Activated B cell treated with CpG ODN at 0.5 μM for 24 hours (primary cell): ENCODE results near the gene RASA3. TPM values are rescaled to one million over a fixed set of nuclear protein-coding genes. Genes with fewer than 3 reads are reported as not detected.
"Not testable (repeated sequence)": the region's sequence is repeated elsewhere in the genome, so short reads cannot be mapped to it uniquely, and the experiment has no call there.

Source experiments
- ATAC-seq: fragments of 200-7000 bp; cut with Tn5 transposase; one replicate; pipeline ENCODE4 v1.10.0; 2021; ENCODE audit warnings: low read depth, mild to moderate bottlenecking, moderate library complexity
- CTCF ChIA-PET: fragments of 350-600 bp; sonication (Branson Sonifier 250); formaldehyde crosslinking; loops from one replicate; lab custom pipeline; 2021; ENCODE audit warnings: antibody characterized with exemption; lab: Charles Lee
- POLR2A ChIA-PET: fragments of 350-600 bp; sonication (Branson Sonifier 250); formaldehyde crosslinking; loops from one replicate; lab custom pipeline; 2021; ENCODE audit warnings: antibody characterized with exemption; lab: Charles Lee
- DNase-seq: peaks from one replicate; pipeline ENCODE4 v3.0.0; 2022
- H3K27ac Mint-ChIP-seq: one replicate; pipeline ENCODE4 v1.8.0; 2020; ENCODE audit warnings: mixed read lengths
- H3K27me3 Mint-ChIP-seq: one replicate; pipeline ENCODE4 v1.8.0; 2021; ENCODE audit warnings: mixed read lengths
- H3K36me3 Mint-ChIP-seq: one replicate; pipeline ENCODE4 v1.8.0; 2021; ENCODE audit warnings: low read depth, mixed read lengths
- H3K4me1 Mint-ChIP-seq: one replicate; pipeline ENCODE4 v1.8.0; 2021; ENCODE audit warnings: mixed read lengths
- H3K4me3 Mint-ChIP-seq: one replicate; pipeline ENCODE4 v1.8.0; 2020; ENCODE audit warnings: mild to moderate bottlenecking, mixed read lengths
- H3K9me3 Mint-ChIP-seq: one replicate; pipeline ENCODE4 v1.8.0; 2020; ENCODE audit warnings: mixed read lengths
- intact Hi-C: fragments of 100-400 bp; cut with micrococcal nuclease; formaldehyde crosslinking; loops from one replicate; pipeline ENCODE4 v1.15.1; 2024
- total RNA-seq: library from RNA; stranded (reverse); gene quantifications from 2 replicates; pipeline ENCODE4 v1.2.3, GENCODE V29; 2022
- TF ChIP-seq, protein P1 (sequence below): fragments of 200-600 bp; IDR thresholded peaks from one replicate; pipeline ENCODE4 v1.8.0; 2022; ENCODE audit warnings: antibody characterized with exemption, mild to moderate bottlenecking

The RASA3 gene
- total RNA-seq, 1 donor from 2014 or later, result 20.4 TPM

DNA sequence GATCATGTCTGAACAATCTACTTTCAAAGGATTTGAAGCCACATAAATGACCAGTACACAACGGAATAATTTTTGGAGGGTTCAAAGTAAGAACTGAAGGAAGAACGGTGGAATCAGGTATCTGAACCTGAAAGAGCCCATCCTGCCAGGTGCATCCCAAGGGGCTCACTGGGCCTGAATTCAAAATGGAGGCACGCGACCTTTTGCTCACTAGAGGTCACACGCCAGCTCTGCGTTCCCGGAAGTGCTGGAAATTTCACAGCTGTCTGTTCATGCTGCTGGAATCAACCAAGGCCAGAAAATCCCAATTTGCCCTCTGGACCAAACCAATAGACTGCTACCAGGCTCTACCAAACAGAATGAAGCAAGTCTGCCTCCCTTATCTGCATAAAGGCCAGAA lies 4.2 kb upstream of the RASA3 start:
- no peak for DNase-seq
- H3K27me3 Mint-ChIP-seq, result no peaks in the 10 kb centered on the region
- H3K36me3 Mint-ChIP-seq, result peaks cover 2% of the 10 kb centered on the region
- intact Hi-C loops, result no loop called here
- H3K27ac Mint-ChIP-seq, result no peak overlapping the region
- H3K4me1 Mint-ChIP-seq, result peaks cover 16% of the 10 kb centered on the region
- no peak overlapping the region for H3K4me3 Mint-ChIP-seq
- TF ChIP-seq, protein P1, sequence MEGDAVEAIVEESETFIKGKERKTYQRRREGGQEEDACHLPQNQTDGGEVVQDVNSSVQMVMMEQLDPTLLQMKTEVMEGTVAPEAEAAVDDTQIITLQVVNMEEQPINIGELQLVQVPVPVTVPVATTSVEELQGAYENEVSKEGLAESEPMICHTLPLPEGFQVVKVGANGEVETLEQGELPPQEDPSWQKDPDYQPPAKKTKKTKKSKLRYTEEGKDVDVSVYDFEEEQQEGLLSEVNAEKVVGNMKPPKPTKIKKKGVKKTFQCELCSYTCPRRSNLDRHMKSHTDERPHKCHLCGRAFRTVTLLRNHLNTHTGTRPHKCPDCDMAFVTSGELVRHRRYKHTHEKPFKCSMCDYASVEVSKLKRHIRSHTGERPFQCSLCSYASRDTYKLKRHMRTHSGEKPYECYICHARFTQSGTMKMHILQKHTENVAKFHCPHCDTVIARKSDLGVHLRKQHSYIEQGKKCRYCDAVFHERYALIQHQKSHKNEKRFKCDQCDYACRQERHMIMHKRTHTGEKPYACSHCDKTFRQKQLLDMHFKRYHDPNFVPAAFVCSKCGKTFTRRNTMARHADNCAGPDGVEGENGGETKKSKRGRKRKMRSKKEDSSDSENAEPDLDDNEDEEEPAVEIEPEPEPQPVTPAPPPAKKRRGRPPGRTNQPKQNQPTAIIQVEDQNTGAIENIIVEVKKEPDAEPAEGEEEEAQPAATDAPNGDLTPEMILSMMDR, result no peak
- no peak for ATAC-seq
- H3K9me3 Mint-ChIP-seq, result no peaks in the 10 kb centered on the region
- CTCF ChIA-PET, result no interaction called here
- POLR2A ChIA-PET, result no interaction called here

DNA sequence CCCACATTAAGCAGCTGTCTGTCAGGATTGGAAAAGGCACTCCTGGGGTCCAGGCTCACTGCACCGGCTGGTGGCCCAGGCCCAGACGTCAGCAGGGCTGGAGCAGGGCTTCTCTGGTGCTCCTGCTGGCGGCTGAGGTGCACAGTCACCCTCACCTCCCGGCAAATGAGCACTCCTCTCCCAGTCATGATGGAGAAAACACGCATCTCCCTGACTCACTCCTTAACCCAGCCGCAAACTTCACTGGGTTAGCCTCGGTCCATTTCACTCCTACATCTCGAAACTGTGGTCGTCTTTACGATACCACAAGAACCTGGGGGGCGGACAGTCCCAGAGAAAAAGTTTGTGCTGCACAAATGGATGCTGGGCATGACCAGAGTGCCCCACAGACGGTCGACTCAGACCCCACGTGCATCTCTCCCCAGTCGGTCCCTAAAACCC lies 3.3 kb upstream of the RASA3 start:
- DNase-seq, result no peak
- no peak overlapping the region for H3K27ac Mint-ChIP-seq
- H3K36me3 Mint-ChIP-seq, result peaks cover 7% of the 10 kb centered on the region
- no peaks in the 10 kb centered on the region for H3K27me3 Mint-ChIP-seq
- ATAC-seq, result no peak
- POLR2A ChIA-PET, result interaction anchor here (0.9 kb wide), 1 partner anchor 11 kb away, joined by 3 read pairs; no protein-coding TSS in a partner anchor
- intact Hi-C loops, result no loop called here
- H3K4me1 Mint-ChIP-seq, result peaks cover 24% of the 10 kb centered on the region
- TF ChIP-seq, protein P1, result no peak
- CTCF ChIA-PET, result no interaction called here
- H3K9me3 Mint-ChIP-seq, result no peaks in the 10 kb centered on the region
- no peak overlapping the region for H3K4me3 Mint-ChIP-seq

DNA sequence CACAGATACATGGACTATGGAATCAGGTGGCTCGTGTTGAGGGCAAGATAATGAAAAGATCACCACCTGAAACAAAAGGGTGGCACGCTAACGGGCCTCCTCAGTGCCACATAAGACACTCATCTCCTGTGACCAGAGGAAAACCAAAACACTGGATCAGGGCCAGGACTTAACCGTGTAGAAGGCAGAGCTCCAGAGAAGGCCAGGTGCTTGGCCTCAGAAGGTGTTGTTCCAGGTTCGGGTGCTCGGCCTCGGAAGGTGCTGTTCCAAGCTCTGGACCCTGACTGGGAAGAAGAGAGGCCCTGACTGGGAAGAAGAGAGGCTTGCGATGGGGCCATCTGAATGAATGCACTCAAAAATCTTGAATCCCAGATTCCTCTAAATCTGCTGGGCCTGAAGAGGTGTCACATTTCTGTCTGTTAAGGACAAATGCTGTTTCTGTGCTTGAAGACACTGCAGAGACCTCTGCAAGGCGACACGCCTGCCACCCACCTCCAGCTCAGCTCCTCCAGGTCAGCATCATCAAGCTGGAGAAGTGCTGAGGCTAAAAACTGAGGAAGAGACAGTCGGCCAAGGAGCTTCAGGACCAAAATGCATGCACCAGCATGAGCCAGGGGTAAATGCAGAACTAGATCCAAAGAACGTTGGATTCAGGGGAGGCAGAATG lies 2.7 kb upstream of the RASA3 start:
- ChIA-PET CTCF (no interaction called here), POLR2A (interaction anchor here (0.9 kb wide), 1 partner anchor 11 kb away, joined by 3 read pairs; no protein-coding TSS in a partner anchor)
- Mint-ChIP-seq H3K27me3 (no peaks in the 10 kb centered on the region), H3K4me3 (no peak overlapping the region), H3K27ac (peak overlapping the region; percentile 13), H3K4me1 (peaks cover 31% of the 10 kb centered on the region), H3K36me3 (peaks cover 7% of the 10 kb centered on the region), H3K9me3 (no peaks in the 10 kb centered on the region)
- intact Hi-C loops, result loop anchor here (5.0 kb wide), 1 partner anchor 838 kb away; the partner anchor contains the start of gene LAMP1
- no peak for ATAC-seq
- no peak for DNase-seq
- TF ChIP-seq, protein P1, result no peak

DNA sequence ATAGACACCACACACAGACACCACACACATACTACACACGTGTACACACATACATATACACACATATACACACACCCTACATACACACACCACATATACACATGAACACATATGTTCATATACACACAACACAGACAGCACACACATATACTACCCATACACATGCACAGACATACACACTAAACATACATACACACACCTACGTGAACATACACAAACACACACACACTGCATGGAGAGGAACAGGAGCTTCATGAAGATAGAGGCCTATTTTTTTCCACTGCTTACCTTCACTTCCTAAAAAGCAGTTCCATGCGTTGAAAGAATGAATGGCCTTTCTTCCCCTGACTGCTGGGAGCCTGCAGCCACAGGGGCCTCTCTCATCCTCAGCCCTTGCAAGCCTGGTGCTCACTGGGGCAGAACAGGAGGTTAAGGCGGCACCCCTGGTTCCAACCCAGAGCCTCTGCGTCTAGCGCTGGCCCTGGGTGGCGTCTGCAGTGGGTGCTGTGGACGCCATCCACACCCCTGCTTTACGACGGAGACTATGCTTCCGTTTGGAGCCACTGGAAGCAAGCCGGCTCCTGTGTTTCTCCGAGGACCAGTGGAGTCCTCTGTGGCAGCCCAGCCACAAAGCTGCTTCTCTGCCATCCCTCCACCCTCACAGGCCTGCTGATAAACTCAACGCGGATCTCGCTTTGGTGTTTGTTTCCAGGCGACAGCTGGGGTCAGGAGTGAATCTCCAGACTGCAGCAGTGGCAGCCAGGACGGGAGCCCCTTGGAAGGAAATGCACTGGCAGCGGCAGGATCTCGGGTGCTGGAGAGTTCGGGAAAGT lies 1.9 kb upstream of the RASA3 start:
- peak overlapping the region; percentile 68 for H3K4me3 Mint-ChIP-seq
- TF ChIP-seq, protein P1, result no peak
- H3K27ac Mint-ChIP-seq, result peak overlapping the region; percentile 19
- ChIA-PET CTCF (no interaction called here), POLR2A (no interaction called here)
- peaks cover 7% of the 10 kb centered on the region for H3K36me3 Mint-ChIP-seq
- H3K4me1 Mint-ChIP-seq, result peaks cover 39% of the 10 kb centered on the region
- H3K27me3 Mint-ChIP-seq, result no peaks in the 10 kb centered on the region
- DNase-seq, result no peak
- no peaks in the 10 kb centered on the region for H3K9me3 Mint-ChIP-seq
- ATAC-seq, result peak; percentile 18
- intact Hi-C loops, result loop anchor here (5.0 kb wide), 1 partner anchor 837 kb away; the partner anchor contains the start of gene LAMP1

DNA sequence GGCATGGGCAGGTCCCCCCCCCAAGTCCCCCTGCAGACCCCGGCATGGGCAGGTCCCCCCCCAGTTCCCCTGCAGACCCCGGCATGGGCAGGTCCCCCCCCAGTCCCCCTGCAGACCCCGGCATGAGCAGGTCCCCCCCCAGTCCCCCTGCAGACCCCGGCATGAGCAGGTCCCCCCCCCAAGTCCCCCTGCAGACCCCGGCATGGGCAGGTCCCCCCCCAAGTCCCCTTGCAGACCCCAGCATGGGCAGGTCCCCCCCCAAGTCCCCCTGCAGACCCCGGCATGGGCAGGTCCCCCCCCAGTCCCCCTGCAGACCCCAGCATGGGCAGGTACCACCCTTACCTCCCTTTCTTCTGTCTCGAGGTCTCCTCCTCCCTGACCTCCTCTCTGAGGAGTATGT lies 1.1 kb upstream of the RASA3 start:
- H3K36me3 Mint-ChIP-seq, CTCF ChIA-PET, H3K27me3 Mint-ChIP-seq, DNase-seq, POLR2A ChIA-PET, H3K9me3 Mint-ChIP-seq, ATAC-seq: not testable (repeated sequence)
- peak overlapping the region; percentile 68 for H3K4me3 Mint-ChIP-seq
- intact Hi-C loops, result loop anchor here (5.0 kb wide), 1 partner anchor 836 kb away; the partner anchor contains the start of gene LAMP1
- peaks cover 46% of the 10 kb centered on the region for H3K4me1 Mint-ChIP-seq
- peak overlapping the region; percentile 19 for H3K27ac Mint-ChIP-seq

DNA sequence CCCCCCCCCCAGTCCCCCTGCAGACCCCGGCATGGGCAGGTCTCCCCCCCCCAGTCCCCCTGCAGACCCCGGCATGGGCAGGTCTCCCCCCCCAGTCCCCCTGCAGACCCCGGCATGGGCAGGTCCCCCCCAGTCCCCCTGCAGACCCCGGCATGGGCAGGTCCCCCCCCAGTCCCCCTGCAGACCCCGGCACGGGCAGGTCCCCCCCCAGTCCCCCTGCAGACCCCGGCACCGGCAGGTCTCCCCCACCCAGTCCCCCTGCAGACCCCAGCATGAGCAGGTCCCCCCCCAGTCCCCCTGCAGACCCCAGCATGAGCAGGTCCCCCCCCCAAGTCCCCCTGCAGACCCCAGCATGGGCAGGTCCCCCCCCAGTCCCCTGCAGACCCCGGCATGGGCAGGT lies 703 bp upstream of the RASA3 start:
- H3K9me3 Mint-ChIP-seq, ATAC-seq, CTCF ChIA-PET, H3K36me3 Mint-ChIP-seq, H3K4me3 Mint-ChIP-seq, H3K27me3 Mint-ChIP-seq, H3K27ac Mint-ChIP-seq, DNase-seq: not testable (repeated sequence)
- POLR2A ChIA-PET, result interaction anchor here (1.4 kb wide), 1 partner anchor 10 kb away, joined by 4 read pairs; no protein-coding TSS in a partner anchor
- H3K4me1 Mint-ChIP-seq, result peaks cover 51% of the 10 kb centered on the region
- intact Hi-C loops, result loop anchor here (5.0 kb wide), 1 partner anchor 836 kb away; the partner anchor contains the start of gene LAMP1
